Liver (tissue), 9 donors: Measurements from ENCODE around the gene TP53I13. TPM values are rescaled to one million over a fixed set of nuclear protein-coding genes. Genes with fewer than 3 reads are reported as not detected.

Experiments
- DNase-seq: peaks from one replicate; pipeline ENCODE4 v3.0.0-alpha.2; 2017; ENCODE audit warnings: low spot score
- H3K27ac ChIP-seq, 2 donors: one replicate each; pipeline ENCODE4 v1.7.0; 2013; ENCODE audit warnings: inconsistent platforms in 2 of 2, low read length in 2 of 2, control low read depth in 1 of 2, low read depth in 1 of 2, mild to moderate bottlenecking in 1 of 2
- H3K27me3 ChIP-seq, 4 donors: one replicate each; pipeline versions ENCODE4 v1.6.1 to v1.7.0; 2013; ENCODE audit warnings: low read length in 3 of 4, inconsistent platforms in 1 of 4, mild to moderate bottlenecking in 1 of 4, moderate library complexity in 1 of 4; ENCODE audit not compliant: control insufficient read depth in 4 of 4, insufficient read depth in 4 of 4
- H3K36me3 ChIP-seq, 4 donors: one replicate each; pipeline versions ENCODE4 v1.6.1 to v1.7.0; 2013; ENCODE audit warnings: low read length in 3 of 4, mild to moderate bottlenecking in 3 of 4, low read depth in 1 of 4, moderate library complexity in 1 of 4; ENCODE audit not compliant: control insufficient read depth in 4 of 4, insufficient read depth in 3 of 4
- H3K4me1 ChIP-seq, 4 donors: one replicate each; pipeline versions ENCODE4 v1.6.1 to v1.7.0; 2013; ENCODE audit warnings: low read length in 3 of 4, mild to moderate bottlenecking in 3 of 4, moderate library complexity in 1 of 4; ENCODE audit not compliant: control insufficient read depth in 4 of 4, insufficient read depth in 4 of 4
- H3K4me3 ChIP-seq, 3 donors: one replicate each; pipeline versions ENCODE4 v1.6.1 to v1.7.0; 2013; ENCODE audit warnings: low read length in 3 of 3, control low read depth in 1 of 3, low read depth in 1 of 3, mild to moderate bottlenecking in 1 of 3
- H3K9ac ChIP-seq, 2 donors: one replicate each; pipeline ENCODE4 v1.7.0; 2013; ENCODE audit warnings: low read length in 2 of 2, mild to moderate bottlenecking in 2 of 2, moderate library complexity in 2 of 2, control low read depth in 1 of 2, low read depth in 1 of 2
- H3K9me3 ChIP-seq, 4 donors: one replicate each; pipeline versions ENCODE4 v1.6.1 to v1.7.0; 2013; ENCODE audit warnings: low read length in 3 of 4; ENCODE audit not compliant: control insufficient read depth in 4 of 4
- CTCF ChIP-seq: fragments of 150-350 bp; IDR thresholded peaks from 2 replicates; pipeline ENCODE4 v1.5.1; 2017; ENCODE audit warnings: improper control_type of control experiment, low read depth, low read length; ENCODE audit not compliant: missing input control
- EGR1 ChIP-seq, 2 donors: IDR thresholded peaks; 2 replicates each; pipeline ENCODE4 v1.6.1; 2016 to 2018; ENCODE audit warnings: antibody characterized with exemption in 2 of 2, low read depth in 2 of 2
- FOXA1 ChIP-seq: IDR thresholded peaks from 2 replicates; pipeline ENCODE4 v1.6.1; 2016; ENCODE audit warnings: antibody characterized with exemption
- FOXA2 ChIP-seq: IDR thresholded peaks from 2 replicates; pipeline ENCODE4 v1.6.1; 2016; ENCODE audit warnings: antibody characterized with exemption
- GABPA ChIP-seq, 2 donors: IDR thresholded peaks in 1 of 2; conservative IDR thresholded peaks in 1 of 2; 2 replicates each; pipeline ENCODE4 v1.6.1; 2016; ENCODE audit warnings: antibody characterized with exemption in 2 of 2, mild to moderate bottlenecking in 1 of 2, moderate library complexity in 1 of 2
- HNF4A ChIP-seq, 2 donors: conservative IDR thresholded peaks; 2 replicates each; pipeline ENCODE4 v1.6.1; 2016; ENCODE audit warnings: antibody characterized with exemption in 2 of 2, mild to moderate bottlenecking in 2 of 2
- HNF4G ChIP-seq: IDR thresholded peaks from 2 replicates; pipeline ENCODE4 v1.6.1; 2016; ENCODE audit warnings: antibody characterized with exemption
- JUND ChIP-seq, 2 donors: IDR thresholded peaks; 2 replicates each; pipeline ENCODE4 v1.6.1; 2016; ENCODE audit warnings: antibody characterized with exemption in 2 of 2
- MAX ChIP-seq: IDR thresholded peaks from 2 replicates; pipeline ENCODE4 v1.6.1; 2016; ENCODE audit warnings: antibody characterized with exemption
- NR2F2 ChIP-seq: IDR thresholded peaks from 2 replicates; pipeline ENCODE4 v1.6.1; 2016; ENCODE audit warnings: antibody characterized with exemption
- RAD21 ChIP-seq, 2 donors: IDR thresholded peaks; 2 replicates each; pipeline ENCODE4 v1.6.1; 2016; ENCODE audit warnings: antibody characterized with exemption in 2 of 2, mild to moderate bottlenecking in 2 of 2
- REST ChIP-seq: IDR thresholded peaks from 2 replicates; pipeline ENCODE4 v1.6.1; 2016; ENCODE audit warnings: antibody characterized with exemption, mild to moderate bottlenecking
- RXRA ChIP-seq, 2 donors: IDR thresholded peaks; 2 replicates each; pipeline ENCODE4 v1.6.1; 2017 to 2018; ENCODE audit warnings: antibody characterized with exemption in 2 of 2, mild to moderate bottlenecking in 1 of 2
- SP1 ChIP-seq: IDR thresholded peaks from 2 replicates; pipeline ENCODE4 v1.6.1; 2018; ENCODE audit warnings: antibody characterized with exemption, mild to moderate bottlenecking
- TAF1 ChIP-seq: conservative IDR thresholded peaks from 2 replicates; pipeline ENCODE4 v1.6.1; 2016; ENCODE audit warnings: antibody characterized with exemption, mild to moderate bottlenecking
- YY1 ChIP-seq: IDR thresholded peaks from 2 replicates; pipeline ENCODE4 v1.6.1; 2016; ENCODE audit warnings: antibody characterized with exemption, mild to moderate bottlenecking
- ZBTB33 ChIP-seq: IDR thresholded peaks from 2 replicates; pipeline ENCODE4 v1.6.1; 2016; ENCODE audit warnings: antibody characterized with exemption
- WGBS: extraction: QIAGEN DNeasy Blood & Tissue Kit; methylation state at CpG from one replicate; pipeline ENCODE4 v1.1.7; 2013; 5-methylcytosine and 5-hydroxymethylcytosine counted together
- polyA plus RNA-seq, 2 donors: library from polyadenylated mRNA; stranded (reverse) in 1 of 2; unstranded in 1 of 2; fragments of 200-250 nt in 1 of 2; fragments of >200 nt in 1 of 2; fragmentation: Nextera tagmentation in 1 of 2; extraction: Ambion mirVana in 1 of 2; gene quantifications; one replicate each; pipeline versions ENCODE4 v1.2.1 to v1.2.3, GENCODE V29; 2013 to 2015
- total RNA-seq, 2 donors: library from RNA; depleted of rRNA; stranded (reverse); fragments of >200 nt; gene quantifications; one replicate each; pipeline ENCODE4 v1.2.3, GENCODE V29; 2014
- TF ChIP-seq, protein P1 (sequence below): IDR thresholded peaks from 2 replicates; pipeline ENCODE4 v1.6.1; 2016; ENCODE audit warnings: antibody characterized with exemption
- donor health status: healthy.
- donor health status: healthy.
- donor health status: healthy.
- donor health status: healthy.
- donor health status: healthy.

The TP53I13 gene
- total and polyA plus RNA-seq, 4 donors = 12.2 to 42.6 (median 24.5) TPM

DNA sequence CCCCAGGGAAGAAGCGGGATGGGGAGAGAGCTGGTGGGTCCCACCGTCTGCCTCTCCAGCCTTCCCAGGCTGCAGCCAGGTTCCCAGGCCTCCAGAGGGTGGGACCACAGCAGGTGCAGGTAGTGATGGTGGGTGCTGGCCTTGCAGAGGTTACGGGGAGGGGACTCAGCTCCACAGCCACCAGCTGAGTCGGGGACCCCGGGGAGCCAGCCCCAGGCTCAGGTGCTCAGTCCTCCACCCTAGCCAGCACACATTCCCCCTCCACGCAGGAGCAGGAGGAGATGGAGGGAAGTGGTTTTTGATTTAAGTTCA, 5.0 kb downstream of the TP53I13 start:
- TF ChIP-seq SP1 = no peak
- TF ChIP-seq JUND (IDR thresholded peaks at IDR 0.05) = no peak
- TF ChIP-seq RXRA (IDR thresholded peaks at IDR 0.05) = no peak
- no peak for TF ChIP-seq RAD21 (IDR thresholded peaks at IDR 0.05)
- no peak for TF ChIP-seq MAX
- no peak for TF ChIP-seq ZBTB33
- TF ChIP-seq HNF4G = no peak
- no peak for TF ChIP-seq FOXA1
- TF ChIP-seq HNF4A (conservative IDR thresholded peaks at IDR 0.05) = no peak
- no peak for TF ChIP-seq TAF1
- no peak for TF ChIP-seq YY1
- no peak for TF ChIP-seq FOXA2
- TF ChIP-seq GABPA (IDR thresholded peaks at IDR 0.05 in 1 of 2, conservative IDR thresholded peaks at IDR 0.05 in 1 of 2) = no peak
- TF ChIP-seq CTCF = no peak
- Histone ChIP-seq H3K36me3 (peaks cover 3 to 19% (median 6%) of the 10 kb centered on the region in 4 donors), H3K9me3 (no peaks in the 10 kb centered on the region), H3K4me3 (no peak overlapping the region), H3K9ac (no peak overlapping the region), H3K4me1 (peaks cover 21 to 58% (median 46%) of the 10 kb centered on the region in 4 donors), H3K27ac (peak overlapping the region; percentile 53 to 72), H3K27me3 (no peaks in the 10 kb centered on the region)
- no peak for DNase-seq
- WGBS = 93% methylated on average over 6 of the region's 6 CpGs

- H3K27ac ChIP-seq = peak overlapping the region; percentile 49 to 72
- 78% methylated on average over 14 of the region's 14 CpGs for WGBS
- H3K4me1 ChIP-seq = peaks cover 21 to 52% (median 42%) of the 10 kb centered on the region in 4 donors
- TF ChIP-seq FOXA1 (no peak), RAD21 (IDR thresholded peaks at IDR 0.05) (no peak), TAF1 (no peak), GABPA (IDR thresholded peaks at IDR 0.05 in 1 of 2, conservative IDR thresholded peaks at IDR 0.05 in 1 of 2) (no peak), EGR1 (IDR thresholded peaks at IDR 0.05; ENCODE audit: low read depth in 2 of 2) (no peak), REST (no peak), YY1 (no peak), JUND (IDR thresholded peaks at IDR 0.05) (no peak), HNF4G (no peak), SP1 (no peak), HNF4A (conservative IDR thresholded peaks at IDR 0.05) (no peak), CTCF (no peak), RXRA (IDR thresholded peaks at IDR 0.05) (no peak), NR2F2 (no peak), ZBTB33 (no peak)
- TF ChIP-seq, protein P1, sequence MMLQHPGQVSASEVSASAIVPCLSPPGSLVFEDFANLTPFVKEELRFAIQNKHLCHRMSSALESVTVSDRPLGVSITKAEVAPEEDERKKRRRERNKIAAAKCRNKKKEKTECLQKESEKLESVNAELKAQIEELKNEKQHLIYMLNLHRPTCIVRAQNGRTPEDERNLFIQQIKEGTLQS = no peak
Observed at GRCh38 chr17:29573871-29574731, 5.6 kb downstream of the TP53I13 start.

More at GRCh38 chr17:29573871-29574731, 5.6 kb downstream of the TP53I13 start:
- Histone ChIP-seq H3K27me3 (no peaks in the 10 kb centered on the region), H3K9ac (no peak overlapping the region), H3K36me3 (peaks cover 3 to 19% (median 6%) of the 10 kb centered on the region in 4 donors), H3K9me3 (no peaks in the 10 kb centered on the region), H3K4me3 (no peak overlapping the region)
- no peak for DNase-seq
